Heart left ventricle (tissue), 16 donors: ENCODE data around the gene BLACAT1. TPM values are rescaled to one million over a fixed set of nuclear protein-coding genes. Genes with fewer than 3 reads are reported as not detected.
"Not testable (repeated sequence)": the region's sequence is repeated elsewhere in the genome, so short reads cannot be mapped to it uniquely, and the experiment has no call there.

Experiments
- ATAC-seq, 4 donors: fragments of 200-7000 bp; cut with Tn5 transposase; one replicate each; pipeline ENCODE4 v1.9.1; 2020 to 2022; ENCODE audit warnings: moderate library complexity in 4 of 4, mild to moderate bottlenecking in 3 of 4, moderate number of reproducible peaks in 1 of 4
- DNase-seq, 5 donors: peaks; one replicate each; pipeline ENCODE4 v3.0.0-alpha.2; 2020
- H3K27ac ChIP-seq, 12 donors: fragments of 200-600 bp; sonication (generic) in 4 of 12; one replicate each; pipeline versions ENCODE4 v1.5.0 to v1.8.0; 2016 to 2022; ENCODE audit warnings: mild to moderate bottlenecking in 2 of 12
- H3K27me3 ChIP-seq, 9 donors: fragments of 200-600 bp; sonication (generic) in 2 of 9; one replicate each; pipeline versions ENCODE4 v1.5.1 to v1.8.0; 2016 to 2022; ENCODE audit warnings: mild to moderate bottlenecking in 3 of 9
- H3K36me3 ChIP-seq, 9 donors: fragments of 200-600 bp; sonication (generic) in 2 of 9; one replicate each; pipeline versions ENCODE4 v1.5.0 to v1.8.0; 2018 to 2022; ENCODE audit warnings: mild to moderate bottlenecking in 2 of 9
- H3K4me1 ChIP-seq, 12 donors: fragments of 200-600 bp; sonication (generic) in 4 of 12; one replicate each; pipeline versions ENCODE4 v1.5.0 to v1.8.0; 2016 to 2022; ENCODE audit warnings: mild to moderate bottlenecking in 3 of 12
- H3K4me3 ChIP-seq, 12 donors: fragments of 200-600 bp; sonication (generic) in 4 of 12; one replicate each; pipeline versions ENCODE4 v1.5.0 to v1.8.0; 2017 to 2022; ENCODE audit warnings: mild to moderate bottlenecking in 9 of 12, moderate library complexity in 4 of 12
- H3K9me3 ChIP-seq, 12 donors: fragments of 200-600 bp; sonication (generic) in 4 of 12; one replicate each; pipeline versions ENCODE4 v1.5.0 to v1.8.0; 2016 to 2022; ENCODE audit warnings: mild to moderate bottlenecking in 1 of 12
- CTCF ChIP-seq, 12 donors: fragments of 200-600 bp; sonication (generic) in 4 of 12; IDR thresholded peaks; one replicate each; pipeline versions ENCODE4 v1.5.0 to v1.8.0; 2018 to 2022; ENCODE audit warnings: antibody characterized with exemption in 12 of 12, mild to moderate bottlenecking in 5 of 12
- POLR2A ChIP-seq, 2 donors: fragments of 450-650 bp; IDR thresholded peaks; one replicate each; pipeline ENCODE4 v1.6.1; 2017; ENCODE audit warnings: antibody characterized with exemption in 2 of 2, mild to moderate bottlenecking in 2 of 2, moderate library complexity in 2 of 2
- whole genome bisulfite sequencing, 4 donors: extraction: QIAGEN DNeasy Blood & Tissue Kit in 2 of 4; methylation state at CpG; one replicate each; pipeline versions ENCODE4 v1.1.5 to v1.1.7; 2013 to 2018; 5-methylcytosine and 5-hydroxymethylcytosine counted together
- intact Hi-C, 10 donors: fragments of 100-400 bp; cut with DNase I; formaldehyde crosslinking; loops; one replicate each; pipeline versions ENCODE4 v1.11.1 to v1.14.2; 2022
- polyA plus RNA-seq, 2 donors: library from polyadenylated mRNA; stranded (reverse); fragments of 200-250 nt; gene quantifications; one replicate each; pipeline ENCODE4 v1.2.3, GENCODE V29; 2013
- total RNA-seq, 9 donors: library from RNA; depleted of rRNA in 2 of 9; stranded (reverse); fragments of >200 nt in 2 of 9; fragmentation: NEBNext Ultra II Directional in 3 of 9; extraction: Animal tissue kit (Norgen Biotek cat#: 25700) in 3 of 9; gene quantifications; one replicate each; pipeline versions ENCODE4 v1.1.0 to v1.2.4, GENCODE V29; 2016 to 2023
- donor health status: ischemic (EF 13 %, LVEDD 7.1; RV severe dilation, severe dysfunction).
- donor health status: healthy with polysubstance abuse.
- donor health status: DM: no; HTN: yes; CAD: no.
- donor health status: DM: no; HTN: no; CAD: no.
- donor health status: ischemic (EF 25% LVEDD 6.9; RV normal size, moderate dysfunction).
- donor health status: ischemic (EF 25% LVEDD 5.7; RV mildly dilated, moderate dysfunction).
- donor health status: healthy.
- donor health status: DM: yes; HTN: yes; CAD: no.
- donor health status: ischemic (EF 35%, LVEDD 5.7; RV mildly dilated, moderate dysfunction).
- donor health status: nonischemic (EF 11% LVEDD 7.7; RV severe dilation, severe dysfunction).
- donor health status: DM: yes; HTN: yes; CAD: no.
- donor health status: PGD.
- donor health status: ischemic (EF 29% LVEDD 5.4; RV normal size, mild dysfunction).
- donor health status: nonischemic (EF 23%, LVEDD 6.1; RV moderate dilation, normal function).

BLACAT1 gene
- total and polyA plus RNA-seq, 11 donors, result 0.27 TPM; not detected in 10

- H3K9me3 ChIP-seq, result no peaks in the 10 kb centered on the region
- intact Hi-C loops, result no loop called here
- DNase-seq (no peak), ATAC-seq (no peak)
- H3K27ac ChIP-seq, result no peak overlapping the region
- no peaks in the 10 kb centered on the region for H3K36me3 ChIP-seq
- no peaks in the 10 kb centered on the region for H3K27me3 ChIP-seq
- WGBS, 4 donors, result 66 to 77% (median 74%) methylated on average over 10 of the region's 10 CpGs
- no peak overlapping the region for H3K4me3 ChIP-seq
- peaks cover 0 to 27% (median 5%) of the 10 kb centered on the region in 12 donors for H3K4me1 ChIP-seq
- TF ChIP-seq POLR2A (IDR thresholded peaks at IDR 0.05), result no peak
- TF ChIP-seq CTCF (IDR thresholded peaks at IDR 0.05), result no peak
Measured at GRCh38 chr1:205417870-205418635, 37.8 kb downstream of the BLACAT1 start.

GRCh38 chr1:205416322-205416721 is 39.5 kb downstream of the BLACAT1 start:
- peak overlapping the region in 3 of 12 donors; percentile 20 to 47 (median 24) for H3K27ac ChIP-seq
- H3K4me3 ChIP-seq, result no peak overlapping the region
- WGBS, 4 donors, result 57 to 76% (median 72%) methylated on average over 2 of the region's 2 CpGs
- H3K9me3 ChIP-seq, result no peaks in the 10 kb centered on the region
- H3K27me3 ChIP-seq, result no peaks in the 10 kb centered on the region
- peaks cover 0 to 19% (median 2%) of the 10 kb centered on the region in 12 donors for H3K4me1 ChIP-seq
- intact Hi-C loops, result no loop called here
- ATAC-seq, result peak; percentile 26 to 71 (median 58)
- peak in 1 of 5 donors; percentile 37 for DNase-seq
- TF ChIP-seq POLR2A (IDR thresholded peaks at IDR 0.05) (no peak), CTCF (IDR thresholded peaks at IDR 0.05) (no peak)
- no peaks in the 10 kb centered on the region for H3K36me3 ChIP-seq

GRCh38 chr1:205410581-205411298 is 45.1 kb downstream of the BLACAT1 start:
- DNase-seq (no peak), ATAC-seq (no peak)
- TF ChIP-seq POLR2A (IDR thresholded peaks at IDR 0.05) (no peak), CTCF (IDR thresholded peaks at IDR 0.05) (no peak)
- H3K27me3 ChIP-seq, result peaks cover 0 to 6% (median 0%) of the 10 kb centered on the region in 9 donors
- H3K27ac ChIP-seq, result no peak overlapping the region
- H3K4me3 ChIP-seq, result no peak overlapping the region
- intact Hi-C loops, result no loop called here
- peaks cover 0 to 5% (median 0%) of the 10 kb centered on the region in 12 donors for H3K4me1 ChIP-seq
- H3K9me3 ChIP-seq, result no peaks in the 10 kb centered on the region
- H3K36me3 ChIP-seq, result no peaks in the 10 kb centered on the region
- 83 to 89% (median 85%) methylated on average over 5 of the region's 5 CpGs for WGBS, 4 donors

- WGBS, 4 donors, result 85 to 90% (median 87%) methylated on average over 5 of the region's 5 CpGs
Measured at GRCh38 chr1:205407970-205408369, 47.9 kb downstream of the BLACAT1 start.

GRCh38 chr1:205406252-205406651 is 49.6 kb downstream of the BLACAT1 start:
- 76 to 87% (median 87%) methylated on average over 3 to 8 of the region's 12 CpGs; no CpG with 5 or more reads in 1 of the 4 donors for WGBS, 4 donors
- H3K36me3 ChIP-seq, H3K4me1 ChIP-seq, H3K27ac ChIP-seq, intact Hi-C loops, H3K4me3 ChIP-seq, DNase-seq, H3K9me3 ChIP-seq, H3K27me3 ChIP-seq, ATAC-seq: not testable (repeated sequence)

More at GRCh38 chr1:205407970-205408369, 47.9 kb downstream of the BLACAT1 start:
- TF ChIP-seq POLR2A (IDR thresholded peaks at IDR 0.05) (no peak), CTCF (IDR thresholded peaks at IDR 0.05) (no peak)
- Histone ChIP-seq H3K36me3 (no peaks in the 10 kb centered on the region), H3K4me3 (no peak overlapping the region), H3K27me3 (peaks cover 0 to 6% (median 0%) of the 10 kb centered on the region in 9 donors), H3K4me1 (no peaks in the 10 kb centered on the region), H3K9me3 (no peaks in the 10 kb centered on the region), H3K27ac (no peak overlapping the region)
- intact Hi-C loops, result no loop called here
- DNase-seq, result no peak
- no peak for ATAC-seq
